ENCODE results near the gene RHO. TPM values are rescaled to one million over a fixed set of nuclear protein-coding genes. Genes with fewer than 3 reads are reported as not detected.

RHO gene
- polyA plus RNA-seq, 1 of the 3 experiments (the other 2 are of a cell fraction): not detected

DNA sequence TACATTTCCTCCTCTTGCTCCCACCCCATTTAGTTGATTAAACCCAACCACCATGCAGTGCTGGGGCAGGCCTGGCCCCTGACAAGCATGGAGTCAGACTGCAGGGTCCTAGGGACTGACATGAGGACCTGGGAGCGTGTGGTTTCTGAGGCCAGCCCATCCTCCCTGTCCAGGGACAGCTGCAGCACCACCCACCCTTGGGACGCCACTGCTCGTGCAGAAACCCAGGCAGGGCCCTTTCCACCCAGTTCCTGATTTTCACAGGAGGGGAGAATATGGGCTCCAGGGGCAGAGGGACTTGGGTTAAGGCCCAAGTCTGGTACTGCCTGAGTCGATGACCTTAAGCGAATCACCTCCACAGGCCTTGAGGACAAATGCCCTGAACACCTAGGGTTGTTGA lies 54.4 kb downstream of the RHO start:
- POLR2A ChIA-PET: no interaction called here
- H3K36me3 ChIP-seq (replicated peaks in 1 of 2; ENCODE audit: control insufficient read depth in 1 of 2, insufficient read depth in 2 of 2, low read length in 1 of 2): no peaks in the 10 kb centered on the region

DNA sequence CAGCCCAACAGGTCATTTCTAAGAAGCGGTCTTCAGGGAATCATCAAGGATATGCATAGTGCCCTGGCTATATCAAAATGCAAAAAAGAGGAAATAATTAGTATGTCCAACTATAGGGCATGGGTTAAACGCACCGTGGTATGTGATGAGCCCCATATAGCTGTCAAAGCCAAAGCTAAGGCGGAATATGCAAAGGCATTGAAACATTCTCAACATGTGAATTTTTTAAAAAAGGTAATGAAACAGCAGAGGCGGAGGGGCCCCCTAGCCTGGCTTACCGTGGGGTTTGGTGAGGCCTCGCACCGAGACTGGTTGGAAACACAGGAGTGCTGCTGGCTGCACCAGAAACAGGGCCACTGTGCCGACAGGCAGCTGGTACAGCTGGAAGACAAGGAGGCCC lies 54.9 kb downstream of the RHO start:
- Histone ChIP-seq H3K27me3 (ENCODE audit: insufficient read depth) (no peaks in the 10 kb centered on the region), H3K9me2 (no peaks in the 10 kb centered on the region), H3K4me3 (ENCODE audit: low read depth in 2 of 2, low read length in 1 of 2) (no peak overlapping the region), H4K20me1 (ENCODE audit: insufficient read depth) (no peaks in the 10 kb centered on the region), H3K79me2 (ENCODE audit: insufficient read depth) (no peaks in the 10 kb centered on the region), H3K27ac (ENCODE audit: low read depth in 2 of 2, low read length in 1 of 2) (no peak overlapping the region), H3K9ac (no peak overlapping the region), H3K36me3 (replicated peaks in 1 of 2; ENCODE audit: control insufficient read depth in 1 of 2, insufficient read depth in 2 of 2, low read length in 1 of 2) (no peaks in the 10 kb centered on the region), H3K9me3 (no peaks in the 10 kb centered on the region), H3K4me2 (no peak overlapping the region), H2AFZ (ENCODE audit: low read depth) (no peak overlapping the region), H3F3A (replicated peaks; ENCODE audit: insufficient read depth) (no peaks in the 10 kb centered on the region), H3K4me1 (ENCODE audit: control insufficient read depth in 1 of 2, insufficient read depth in 2 of 2, low read depth in 1 of 2, low read length in 1 of 2) (no peaks in the 10 kb centered on the region; a peak in 1 of 4 replicates)
- WGBS (ENCODE audit: low lambda C conversion rate): 95% methylated on average over 9 of the region's 9 CpGs
- no peak for DNase-seq
- ChIA-PET POLR2A (no interaction called here), CTCF (interaction anchor here (1.9 kb wide), 1 partner anchor 93 kb away, joined by 6 read pairs; no protein-coding TSS in a partner anchor)
- TF ChIP-seq, protein P1, sequence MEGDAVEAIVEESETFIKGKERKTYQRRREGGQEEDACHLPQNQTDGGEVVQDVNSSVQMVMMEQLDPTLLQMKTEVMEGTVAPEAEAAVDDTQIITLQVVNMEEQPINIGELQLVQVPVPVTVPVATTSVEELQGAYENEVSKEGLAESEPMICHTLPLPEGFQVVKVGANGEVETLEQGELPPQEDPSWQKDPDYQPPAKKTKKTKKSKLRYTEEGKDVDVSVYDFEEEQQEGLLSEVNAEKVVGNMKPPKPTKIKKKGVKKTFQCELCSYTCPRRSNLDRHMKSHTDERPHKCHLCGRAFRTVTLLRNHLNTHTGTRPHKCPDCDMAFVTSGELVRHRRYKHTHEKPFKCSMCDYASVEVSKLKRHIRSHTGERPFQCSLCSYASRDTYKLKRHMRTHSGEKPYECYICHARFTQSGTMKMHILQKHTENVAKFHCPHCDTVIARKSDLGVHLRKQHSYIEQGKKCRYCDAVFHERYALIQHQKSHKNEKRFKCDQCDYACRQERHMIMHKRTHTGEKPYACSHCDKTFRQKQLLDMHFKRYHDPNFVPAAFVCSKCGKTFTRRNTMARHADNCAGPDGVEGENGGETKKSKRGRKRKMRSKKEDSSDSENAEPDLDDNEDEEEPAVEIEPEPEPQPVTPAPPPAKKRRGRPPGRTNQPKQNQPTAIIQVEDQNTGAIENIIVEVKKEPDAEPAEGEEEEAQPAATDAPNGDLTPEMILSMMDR (IDR thresholded peaks at IDR 0.05): no peak
- TF ChIP-seq FOXM1 (IDR thresholded peaks at IDR 0.05; ENCODE audit: low read depth): no peak
- no peak for TF ChIP-seq GABPA (IDR thresholded peaks at IDR 0.05; ENCODE audit: low read depth)
- no peak for TF ChIP-seq NFIC (IDR thresholded peaks at IDR 0.05; ENCODE audit: borderline replicate concordance)
- TF ChIP-seq ELF1 (IDR thresholded peaks at IDR 0.05): no peak
- TF ChIP-seq YY1 (IDR thresholded peaks at IDR 0.05; ENCODE audit: low read depth): no peak

More for the DNA sequence above, 54.4 kb downstream of the RHO start:
- no peak for TF ChIP-seq SIN3A (IDR thresholded peaks at IDR 0.05; ENCODE audit: borderline replicate concordance, low read depth, low read length)
- TF ChIP-seq EP300 (IDR thresholded peaks at IDR 0.05; ENCODE audit: borderline replicate concordance in 1 of 2, low read depth in 1 of 2, low read length in 1 of 2): no peak
- no peak for TF ChIP-seq RCOR1 (IDR thresholded peaks at IDR 0.05; ENCODE audit: low read length)
- TF ChIP-seq, protein P2, sequence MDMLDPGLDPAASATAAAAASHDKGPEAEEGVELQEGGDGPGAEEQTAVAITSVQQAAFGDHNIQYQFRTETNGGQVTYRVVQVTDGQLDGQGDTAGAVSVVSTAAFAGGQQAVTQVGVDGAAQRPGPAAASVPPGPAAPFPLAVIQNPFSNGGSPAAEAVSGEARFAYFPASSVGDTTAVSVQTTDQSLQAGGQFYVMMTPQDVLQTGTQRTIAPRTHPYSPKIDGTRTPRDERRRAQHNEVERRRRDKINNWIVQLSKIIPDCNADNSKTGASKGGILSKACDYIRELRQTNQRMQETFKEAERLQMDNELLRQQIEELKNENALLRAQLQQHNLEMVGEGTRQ (IDR thresholded peaks at IDR 0.05; ENCODE audit: borderline replicate concordance, low read depth, low read length): no peak
- TF ChIP-seq, protein P3, sequence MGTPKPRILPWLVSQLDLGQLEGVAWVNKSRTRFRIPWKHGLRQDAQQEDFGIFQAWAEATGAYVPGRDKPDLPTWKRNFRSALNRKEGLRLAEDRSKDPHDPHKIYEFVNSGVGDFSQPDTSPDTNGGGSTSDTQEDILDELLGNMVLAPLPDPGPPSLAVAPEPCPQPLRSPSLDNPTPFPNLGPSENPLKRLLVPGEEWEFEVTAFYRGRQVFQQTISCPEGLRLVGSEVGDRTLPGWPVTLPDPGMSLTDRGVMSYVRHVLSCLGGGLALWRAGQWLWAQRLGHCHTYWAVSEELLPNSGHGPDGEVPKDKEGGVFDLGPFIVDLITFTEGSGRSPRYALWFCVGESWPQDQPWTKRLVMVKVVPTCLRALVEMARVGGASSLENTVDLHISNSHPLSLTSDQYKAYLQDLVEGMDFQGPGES (IDR thresholded peaks at IDR 0.05; ENCODE audit: low read depth, low read length): no peak
- Histone ChIP-seq H3K79me2 (ENCODE audit: insufficient read depth) (no peaks in the 10 kb centered on the region), H3K4me1 (ENCODE audit: control insufficient read depth in 1 of 2, insufficient read depth in 2 of 2, low read depth in 1 of 2, low read length in 1 of 2) (no peaks in the 10 kb centered on the region; a peak in 1 of 4 replicates), H3K4me2 (no peak overlapping the region), H4K20me1 (ENCODE audit: insufficient read depth) (no peaks in the 10 kb centered on the region), H2AFZ (ENCODE audit: low read depth) (no peak overlapping the region), H3F3A (replicated peaks; ENCODE audit: insufficient read depth) (no peaks in the 10 kb centered on the region), H3K27me3 (ENCODE audit: insufficient read depth) (no peaks in the 10 kb centered on the region), H3K9ac (no peak overlapping the region), H3K4me3 (ENCODE audit: low read depth in 2 of 2, low read length in 1 of 2) (no peak overlapping the region), H3K9me2 (no peaks in the 10 kb centered on the region), H3K27ac (ENCODE audit: low read depth in 2 of 2, low read length in 1 of 2) (no peak overlapping the region), H3K9me3 (no peaks in the 10 kb centered on the region)
- CTCF ChIA-PET: interaction anchor here (1.2 to 1.9 kb wide), 4 partner anchors 9 to 93 kb away, joined by 3 to 6 read pairs (median 3); no protein-coding TSS in a partner anchor
- WGBS (ENCODE audit: low lambda C conversion rate): 92% methylated on average over 3 of the region's 5 CpGs
- DNase-seq: no peak
